Adrenal gland (tissue), 19 donors: ENCODE measurements around the gene ATOX1. TPM values are rescaled to one million over a fixed set of nuclear protein-coding genes. Genes with fewer than 3 reads are reported as not detected.

Experiments
- DNase-seq, 7 donors: peaks; one replicate each; pipeline ENCODE4 v3.0.0-alpha.2; 2019 to 2020
- H3K27ac ChIP-seq, 5 donors: fragments of 200-600 bp; sonication (generic) in 4 of 5; 1 replicate in 3 of 5; 2 replicates in 2 of 5; pipeline versions ENCODE4 v1.5.1 to v1.8.0; 2016 to 2020; ENCODE audit warnings: mild to moderate bottlenecking in 1 of 5
- H3K27me3 ChIP-seq: fragments of 200-600 bp; 2 replicates; pipeline ENCODE4 v1.8.0; 2021
- H3K36me3 ChIP-seq, 2 donors: fragments of 200-600 bp; replicated peaks in 1 of 2; 1 replicate in 1 of 2; 2 replicates in 1 of 2; pipeline versions ENCODE4 v1.5.1 to v1.8.0; 2018 to 2022
- H3K4me1 ChIP-seq, 2 donors: fragments of 200-600 bp; replicated peaks in 1 of 2; 1 replicate in 1 of 2; 2 replicates in 1 of 2; pipeline versions ENCODE4 v1.5.1 to v1.8.0; 2018 to 2021
- H3K4me3 ChIP-seq, 4 donors: fragments of 200-600 bp; sonication (generic) in 3 of 4; one replicate each; pipeline ENCODE4 v1.5.1; 2016 to 2018
- H3K9me3 ChIP-seq, 3 donors: fragments of 200-600 bp; sonication (generic) in 1 of 3; replicated peaks in 1 of 3; 1 replicate in 2 of 3; 2 replicates in 1 of 3; pipeline versions ENCODE4 v1.5.1 to v1.8.0; 2016 to 2021
- POLR2A ChIP-seq, 2 donors: fragments of 450-650 bp; IDR thresholded peaks; one replicate each; pipeline ENCODE4 v1.6.1; 2017; ENCODE audit warnings: antibody characterized with exemption in 2 of 2, mild to moderate bottlenecking in 2 of 2, moderate library complexity in 1 of 2
- WGBS, 4 donors: extraction: QIAGEN DNeasy Blood & Tissue Kit in 2 of 4; methylation state at CpG; one replicate each; pipeline versions ENCODE4 v1.1.5 to v1.1.7; 2013 to 2017; 5-methylcytosine and 5-hydroxymethylcytosine counted together
- intact Hi-C, 2 donors: fragments of 100-400 bp; cut with DNase I; formaldehyde crosslinking; loops; one replicate each; pipeline versions ENCODE4 v1.14.1 to v1.15.0; 2022 to 2023
- long read RNA-seq, 10 donors: library from polyadenylated mRNA in 3 of 10; unstranded in 2 of 10; stranded (forward) in 1 of 10; transcript quantifications; one replicate each; pipeline ENCODE4 v2.0.0 and lab custom pipeline, GENCODE V29; 2021 to 2026
- polyA plus RNA-seq, 3 donors: library from polyadenylated mRNA; stranded (reverse); fragments of 200-250 nt in 2 of 3; fragments of 350-450 nt in 1 of 3; fragmentation: Illumina TruSeq in 1 of 3; extraction: RNeasy Lipid Tissue Mini Kit (QIAGEN cat#74804) in 1 of 3; gene quantifications; one replicate each; pipeline ENCODE4 v1.2.3, GENCODE V29; 2013 to 2014
- total RNA-seq, 9 donors: library from RNA; depleted of rRNA in 4 of 9; stranded (reverse); fragments of >200 nt in 4 of 9; fragments of 120-200 nt in 1 of 9; fragmentation: NEBNext Ultra II Directional in 1 of 9; extraction: Animal tissue kit (Norgen Biotek cat#: 25700) in 1 of 9; gene quantifications; one replicate each; pipeline versions ENCODE4 v1.1.0 to v1.2.4, GENCODE V29; 2013 to 2023
- TF ChIP-seq, protein P1 (sequence below), 6 experiments: fragments of 450-650 bp in 4 of 6; fragments of 200-600 bp in 2 of 6; sonication (generic) in 1 of 6; IDR thresholded peaks; 1 replicate in 5 of 6; 2 replicates in 1 of 6; pipeline versions ENCODE4 v1.5.1 to v1.8.0; 2016 to 2021; ENCODE audit warnings: antibody characterized with exemption in 6 of 6, mild to moderate bottlenecking in 2 of 6, moderate library complexity in 1 of 6
- donor health status: healthy with polysubstance abuse.
- donor health status: Bipolar disorder and iron deficiency.
- donor health status: DM: yes; HTN: yes; CAD: no.
- donor health status: DM: no; HTN: no; CAD: no.
- donor health status: DM: no; HTN: no; CAD: no.
- donor health status: DM: yes; HTN: yes; CAD: no.

ATOX1 gene
- total RNA-seq = 100 to 1,000 TPM in 8 of 9 donors, 10 to 100 TPM in 1; 97.5 to 291 (median 129) TPM
- 100 to 1,000 TPM; 125 to 213 (median 136) TPM for polyA plus RNA-seq
- long read RNA-seq, donor 1, transcript ATOX1-204 (2 exons, 423 nt) = minor isoform, 5 of 82 reads
- long read RNA-seq, donor 1, transcript ATOX1-205 (3 exons, 724 nt) = minor isoform, 7 of 82 reads
- long read RNA-seq, donor 1, transcript ATOX1-201 (4 exons, 488 nt) = major isoform, 59 of 82 reads
- long read RNA-seq, donor 1, partial matches to known transcripts = 10 of 82 reads
- long read RNA-seq, donor 1, other reads (novel, unspliced or antisense) = 0 of 82 reads
- long read RNA-seq, donor 2, transcript ATOX1-204 (2 exons, 423 nt) = minor isoform, 7 of 79 reads
- long read RNA-seq, donor 2, transcript ATOX1-201 (4 exons, 488 nt) = major isoform, 59 of 79 reads
- long read RNA-seq, donor 2, partial matches to known transcripts = 11 of 79 reads
- long read RNA-seq, donor 2, other reads (novel, unspliced or antisense) = 0 of 79 reads
- long read RNA-seq, donor 3, transcript ATOX1-205 (3 exons, 724 nt) = minor isoform, 7 of 84 reads
- long read RNA-seq, donor 3, transcript ATOX1-201 (4 exons, 488 nt) = major isoform, 62 of 84 reads
- long read RNA-seq, donor 3, partial matches to known transcripts = 11 of 84 reads
- long read RNA-seq, donor 3, other reads (novel, unspliced or antisense) = 0 of 84 reads
- long read RNA-seq, donor 4, transcript ATOX1-201 (4 exons, 488 nt) = major isoform, 124 of 133 reads
- long read RNA-seq, donor 4, partial matches to known transcripts = 0 of 133 reads
- long read RNA-seq, donor 4, other reads (novel, unspliced or antisense) = 9 of 133 reads
- long read RNA-seq, donor 5, transcript ATOX1-201 (4 exons, 488 nt) = major isoform, 102 of 117 reads
- long read RNA-seq, donor 5, partial matches to known transcripts = 0 of 117 reads
- long read RNA-seq, donor 5, other reads (novel, unspliced or antisense) = 14 of 117 reads
- long read RNA-seq, donor 6, transcript ATOX1-201 (4 exons, 488 nt) = major isoform, 94 of 99 reads
- long read RNA-seq, donor 6, partial matches to known transcripts = 0 of 99 reads
- long read RNA-seq, donor 6, other reads (novel, unspliced or antisense) = 5 of 99 reads
- long read RNA-seq, donor 7, transcript ATOX1-201 (4 exons, 488 nt) = major isoform, 55 of 64 reads
- long read RNA-seq, donor 7, partial matches to known transcripts = 0 of 64 reads
- long read RNA-seq, donor 7, other reads (novel, unspliced or antisense) = 0 of 64 reads
- long read RNA-seq, donor 8, transcript ATOX1-201 (4 exons, 488 nt) = major isoform, 70 of 85 reads
- long read RNA-seq, donor 8, transcript ATOX1-205 (3 exons, 724 nt) = minor isoform, 9 of 85 reads
- long read RNA-seq, donor 8, partial matches to known transcripts = 0 of 85 reads
- long read RNA-seq, donor 8, other reads (novel, unspliced or antisense) = 5 of 85 reads
- long read RNA-seq, donor 9, transcript ATOX1-204 (2 exons, 423 nt) = minor isoform, 6 of 81 reads
- long read RNA-seq, donor 9, transcript ATOX1-201 (4 exons, 488 nt) = major isoform, 67 of 81 reads
- long read RNA-seq, donor 9, partial matches to known transcripts = 5 of 81 reads
- long read RNA-seq, donor 9, other reads (novel, unspliced or antisense) = 0 of 81 reads
- long read RNA-seq, donor 10, transcript ATOX1-201 (4 exons, 488 nt) = major isoform, 23 of 31 reads
- long read RNA-seq, donor 10, partial matches to known transcripts = 5 of 31 reads
- long read RNA-seq, donor 10, other reads (novel, unspliced or antisense) = 0 of 31 reads

DNA sequence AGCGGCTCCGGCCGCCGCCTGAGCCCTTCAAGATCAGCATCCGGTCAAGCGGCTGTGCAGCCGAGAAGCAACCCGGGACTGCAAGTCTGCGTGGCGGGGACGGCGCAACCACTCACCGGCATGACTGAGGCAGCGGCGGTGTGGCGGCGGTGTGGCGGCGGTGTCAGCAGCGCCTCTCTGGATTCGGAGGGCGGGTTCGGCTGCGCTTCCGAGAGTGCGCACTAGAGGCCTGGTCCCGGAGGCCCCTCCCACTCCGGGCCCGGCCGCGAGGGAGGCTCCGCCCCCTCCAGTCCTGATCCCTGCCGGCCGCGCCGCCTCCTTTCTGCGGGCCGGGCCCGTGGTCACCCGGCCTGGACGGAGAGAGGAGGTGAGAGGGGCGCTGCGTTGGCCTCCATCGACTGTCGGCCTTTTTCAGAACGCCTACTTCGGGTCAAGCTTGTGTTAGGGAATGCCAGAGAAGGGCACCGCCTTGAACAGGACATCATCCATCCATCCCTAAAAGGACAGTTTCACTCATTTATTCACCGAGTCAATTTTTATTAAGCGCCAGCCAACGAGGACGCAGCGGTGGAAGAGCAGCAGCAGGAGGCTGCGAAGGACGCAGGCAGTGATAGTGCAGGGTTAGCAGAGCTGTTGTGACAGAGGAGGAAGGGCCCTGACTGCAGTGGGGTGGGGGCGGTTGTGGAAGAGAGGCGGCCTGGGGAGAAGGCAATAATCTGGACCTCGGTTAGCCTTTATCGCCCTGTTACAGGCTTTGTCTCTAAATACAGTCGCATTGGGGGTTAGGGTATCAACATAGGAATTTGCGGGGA, at the start of gene ATOX1:
ATOX1 (minus strand) TSS at position 202 of the 812 bp plus-strand sequence; CDS start at position 122, 80 bp downstream.
- WGBS, 4 donors = 2 to 15% (median 4%) methylated on average over 14 to 61 of the region's 61 CpGs

GRCh38 chr5:151805414-151806223, 47.2 kb upstream of the ATOX1 start:
- Histone ChIP-seq H3K27ac (no peak overlapping the region), H3K36me3 (peaks cover 0 to 57% of the 10 kb centered on the region in 2 donors), H3K4me1 (peaks cover 3 to 23% of the 10 kb centered on the region in 2 donors), H3K4me3 (no peak overlapping the region), H3K27me3 (no peaks in the 10 kb centered on the region), H3K9me3 (no peaks in the 10 kb centered on the region)
- 94 to 97% (median 96%) methylated on average over 3 of the region's 3 CpGs for WGBS, 4 donors
- TF ChIP-seq POLR2A (IDR thresholded peaks at IDR 0.05) = no peak
- TF ChIP-seq, protein P1, sequence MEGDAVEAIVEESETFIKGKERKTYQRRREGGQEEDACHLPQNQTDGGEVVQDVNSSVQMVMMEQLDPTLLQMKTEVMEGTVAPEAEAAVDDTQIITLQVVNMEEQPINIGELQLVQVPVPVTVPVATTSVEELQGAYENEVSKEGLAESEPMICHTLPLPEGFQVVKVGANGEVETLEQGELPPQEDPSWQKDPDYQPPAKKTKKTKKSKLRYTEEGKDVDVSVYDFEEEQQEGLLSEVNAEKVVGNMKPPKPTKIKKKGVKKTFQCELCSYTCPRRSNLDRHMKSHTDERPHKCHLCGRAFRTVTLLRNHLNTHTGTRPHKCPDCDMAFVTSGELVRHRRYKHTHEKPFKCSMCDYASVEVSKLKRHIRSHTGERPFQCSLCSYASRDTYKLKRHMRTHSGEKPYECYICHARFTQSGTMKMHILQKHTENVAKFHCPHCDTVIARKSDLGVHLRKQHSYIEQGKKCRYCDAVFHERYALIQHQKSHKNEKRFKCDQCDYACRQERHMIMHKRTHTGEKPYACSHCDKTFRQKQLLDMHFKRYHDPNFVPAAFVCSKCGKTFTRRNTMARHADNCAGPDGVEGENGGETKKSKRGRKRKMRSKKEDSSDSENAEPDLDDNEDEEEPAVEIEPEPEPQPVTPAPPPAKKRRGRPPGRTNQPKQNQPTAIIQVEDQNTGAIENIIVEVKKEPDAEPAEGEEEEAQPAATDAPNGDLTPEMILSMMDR (IDR thresholded peaks at IDR 0.05) = no peak
- intact Hi-C loops = no loop called here
- no peak for DNase-seq

More for the DNA sequence above, at the start of gene ATOX1:
- intact Hi-C loops = no loop called here
- TF ChIP-seq, protein P1 (IDR thresholded peaks at IDR 0.05) = peak; percentile 8 to 72 (median 36)
- peak; percentile 90 to 94 for TF ChIP-seq POLR2A (IDR thresholded peaks at IDR 0.05)
- no peaks in the 10 kb centered on the region for H3K36me3 ChIP-seq
- peak within 1 kb of the TSS; percentile 18 to 93 (median 72) for H3K4me3 ChIP-seq
- H3K9me3 ChIP-seq = no peaks in the 10 kb centered on the region
- no peaks in the 10 kb centered on the region for H3K27me3 ChIP-seq
- H3K4me1 ChIP-seq = peaks cover 7 to 24% of the 10 kb centered on the region in 2 donors
- peak; percentile 91 to 96 (median 94) for DNase-seq
- peak within 1 kb of the TSS; percentile 64 to 92 (median 85) for H3K27ac ChIP-seq

DNA sequence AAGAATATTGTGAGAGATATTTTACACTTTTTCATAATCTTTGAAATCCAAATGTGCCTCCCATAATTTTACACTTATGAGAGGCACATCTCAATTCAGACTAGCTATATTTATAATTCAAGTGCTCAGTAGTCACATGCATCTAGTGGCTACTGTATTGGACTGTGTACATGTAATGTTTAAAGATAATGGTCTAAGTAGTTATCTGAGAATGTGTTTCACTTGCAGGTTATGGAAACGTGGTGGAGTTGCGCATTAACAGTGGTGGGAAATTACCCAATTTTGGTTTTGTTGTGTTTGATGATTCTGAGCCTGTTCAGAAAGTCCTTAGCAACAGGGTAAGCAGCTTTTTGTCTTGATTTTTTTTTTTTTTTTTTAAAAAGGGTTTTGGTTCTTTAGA, 42.1 kb upstream of the ATOX1 start:
- Histone ChIP-seq H3K4me3 (no peak overlapping the region), H3K27me3 (no peaks in the 10 kb centered on the region), H3K36me3 (peaks cover 0 to 93% of the 10 kb centered on the region in 2 donors), H3K27ac (no peak overlapping the region), H3K9me3 (no peaks in the 10 kb centered on the region), H3K4me1 (peaks cover 1 to 3% of the 10 kb centered on the region in 2 donors)
- 75 to 85% (median 81%) methylated on average over 2 of the region's 2 CpGs for WGBS, 4 donors
- DNase-seq = no peak
- intact Hi-C loops = no loop called here
- TF ChIP-seq POLR2A (IDR thresholded peaks at IDR 0.05) = no peak
- TF ChIP-seq, protein P1 (IDR thresholded peaks at IDR 0.05) = no peak
